Vagina (tissue), 2 donors: Measurements from ENCODE around the gene CUX1.
"Not testable (repeated sequence)": the region's sequence is repeated elsewhere in the genome, so short reads cannot be mapped to it uniquely, and the experiment has no call there.

Experiments
- POLR2AphosphoS5 ChIP-seq, 2 donors: sonication (generic); formaldehyde crosslinking; IDR thresholded peaks; one replicate each; pipeline ENCODE4 v1.9.0; 2017; ENCODE audit warnings: antibody characterized with exemption in 2 of 2, mild to moderate bottlenecking in 2 of 2, low read depth in 1 of 2; ENCODE audit not compliant: insufficient read depth in 1 of 2
- TF ChIP-seq, protein P1 (sequence below), 3 experiments: fragments of 450-650 bp in 2 of 3; fragments of 200-600 bp in 1 of 3; sonication (generic) in 1 of 3; IDR thresholded peaks; one replicate each; pipeline ENCODE4 v1.5.1; 2017 to 2019; ENCODE audit warnings: antibody characterized with exemption in 3 of 3, mild to moderate bottlenecking in 2 of 3, moderate library complexity in 2 of 3

DNA sequence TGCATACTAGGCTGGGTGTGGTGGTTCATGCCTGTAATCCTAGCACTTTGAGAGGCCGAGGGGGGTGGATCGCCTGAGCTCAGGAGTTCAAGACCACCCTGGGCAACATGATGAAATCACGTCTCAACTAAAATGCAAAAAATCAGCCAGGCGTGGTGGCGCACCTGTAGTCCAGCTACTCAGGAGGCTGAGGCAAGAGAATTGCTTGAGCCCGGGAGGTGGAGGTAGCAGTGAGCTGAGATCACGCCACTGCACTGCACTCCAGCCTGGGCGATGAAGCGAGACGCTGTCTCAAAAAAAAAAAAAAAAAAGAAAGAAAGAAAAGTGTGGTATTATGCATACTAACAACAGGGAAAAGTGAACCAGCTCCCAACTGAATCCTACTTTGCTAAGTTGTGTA, 19.3 kb upstream of the CUX1 start:
- TF ChIP-seq, protein P1, sequence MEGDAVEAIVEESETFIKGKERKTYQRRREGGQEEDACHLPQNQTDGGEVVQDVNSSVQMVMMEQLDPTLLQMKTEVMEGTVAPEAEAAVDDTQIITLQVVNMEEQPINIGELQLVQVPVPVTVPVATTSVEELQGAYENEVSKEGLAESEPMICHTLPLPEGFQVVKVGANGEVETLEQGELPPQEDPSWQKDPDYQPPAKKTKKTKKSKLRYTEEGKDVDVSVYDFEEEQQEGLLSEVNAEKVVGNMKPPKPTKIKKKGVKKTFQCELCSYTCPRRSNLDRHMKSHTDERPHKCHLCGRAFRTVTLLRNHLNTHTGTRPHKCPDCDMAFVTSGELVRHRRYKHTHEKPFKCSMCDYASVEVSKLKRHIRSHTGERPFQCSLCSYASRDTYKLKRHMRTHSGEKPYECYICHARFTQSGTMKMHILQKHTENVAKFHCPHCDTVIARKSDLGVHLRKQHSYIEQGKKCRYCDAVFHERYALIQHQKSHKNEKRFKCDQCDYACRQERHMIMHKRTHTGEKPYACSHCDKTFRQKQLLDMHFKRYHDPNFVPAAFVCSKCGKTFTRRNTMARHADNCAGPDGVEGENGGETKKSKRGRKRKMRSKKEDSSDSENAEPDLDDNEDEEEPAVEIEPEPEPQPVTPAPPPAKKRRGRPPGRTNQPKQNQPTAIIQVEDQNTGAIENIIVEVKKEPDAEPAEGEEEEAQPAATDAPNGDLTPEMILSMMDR (IDR thresholded peaks at IDR 0.05), result not testable (repeated sequence)
- TF ChIP-seq POLR2AphosphoS5 (IDR thresholded peaks at IDR 0.05; ENCODE audit: insufficient read depth in 1 of 2, low read depth in 1 of 2), result not testable (repeated sequence)
